ENCODE data around the gene PSMA3. TPM values are rescaled to one million over a fixed set of nuclear protein-coding genes. Genes with fewer than 3 reads are reported as not detected.
A peak's percentile ranks its signal among the peaks of the same experiment; 100 is the strongest.

Gene PSMA3
- total and polyA plus RNA-seq, 2 experiments from 2014 or later: 54.0 to 183 TPM

DNA sequence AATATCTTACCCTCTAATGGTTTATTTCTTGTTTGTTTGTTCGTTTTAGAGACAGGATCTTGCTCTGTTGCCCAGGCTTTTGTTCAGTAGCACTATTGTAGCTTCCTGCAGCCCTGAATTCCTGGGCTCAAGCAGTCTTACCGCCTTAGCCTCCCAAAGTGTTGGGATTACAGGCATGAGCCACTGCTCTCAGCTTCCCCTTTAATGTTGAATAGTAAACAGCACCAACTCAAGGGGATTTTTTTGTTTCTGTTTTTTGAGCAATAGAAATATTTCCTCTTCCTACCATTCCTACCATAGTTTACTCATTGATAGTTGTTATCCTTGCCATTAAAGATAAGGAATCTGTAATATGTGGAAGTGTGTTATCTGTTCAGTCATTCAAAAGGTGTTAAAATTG lies 64.4 kb downstream of the PSMA3 start:
- in situ Hi-C loops (cut with MboI): no loop called here
- Histone ChIP-seq H3K9ac (no peak overlapping the region), H3K27me3 (replicated peaks; ENCODE audit: insufficient read depth) (no peaks in the 10 kb centered on the region), H2AFZ (no peak overlapping the region), H3K9me2 (ENCODE audit: insufficient read depth) (no peaks in the 10 kb centered on the region), H4K20me1 (ENCODE audit: insufficient read depth) (no peaks in the 10 kb centered on the region), H3K79me2 (ENCODE audit: insufficient read depth) (peaks cover 50% of the 10 kb centered on the region), H3F3A (ENCODE audit: insufficient read depth) (0 out of 2 replicates have a peak, but pooled peaks cover 4% of the 10 kb centered on the region), H3K4me3 (no peak overlapping the region), H3K27ac (no peak overlapping the region), H3K4me1 (ENCODE audit: insufficient read depth) (peaks cover 7% of the 10 kb centered on the region; the same call in 1 of the 2 replicates), H3K4me2 (ENCODE audit: unreplicated experiment) (no peak overlapping the region), H3K9me3 (ENCODE audit: low read depth) (no peaks in the 10 kb centered on the region), H3K36me3 (ENCODE audit: low read depth) (peaks cover 40% of the 10 kb centered on the region)
- TF ChIP-seq EZH2 (IDR thresholded peaks at IDR 0.05; ENCODE audit: insufficient read depth, poor library complexity, severe bottlenecking): no peak
- no peak for TF ChIP-seq EZH2phosphoT487 (IDR thresholded peaks at IDR 0.05; ENCODE audit: insufficient read depth, low read depth)
- WGBS, 2 experiments (ENCODE audit: low coverage in 1 of 2, low lambda C conversion rate in 2 of 2, missing lambda C conversion rate in 2 of 2): 96 to 100% methylated on average over 2 of the region's 2 CpGs
- no peak for DNase-seq

- Histone ChIP-seq H3K27me3 (replicated peaks; ENCODE audit: insufficient read depth) (no peaks in the 10 kb centered on the region), H3K9me3 (ENCODE audit: low read depth) (no peaks in the 10 kb centered on the region), H3F3A (ENCODE audit: insufficient read depth) (no peaks in the 10 kb centered on the region), H3K9ac (no peak overlapping the region), H3K9me2 (ENCODE audit: insufficient read depth) (no peaks in the 10 kb centered on the region), H3K36me3 (ENCODE audit: low read depth) (peaks cover 22% of the 10 kb centered on the region), H3K4me2 (ENCODE audit: unreplicated experiment) (no peak overlapping the region), H3K4me1 (ENCODE audit: insufficient read depth) (peaks cover 8% of the 10 kb centered on the region; the same call in 1 of the 2 replicates), H3K27ac (no peak overlapping the region), H4K20me1 (ENCODE audit: insufficient read depth) (no peaks in the 10 kb centered on the region), H2AFZ (no peak overlapping the region), H3K79me2 (ENCODE audit: insufficient read depth) (peaks cover 8% of the 10 kb centered on the region; the same call in 1 of the 2 replicates), H3K4me3 (no peak overlapping the region)
- no peak for TF ChIP-seq EZH2 (IDR thresholded peaks at IDR 0.05; ENCODE audit: insufficient read depth, poor library complexity, severe bottlenecking)
- no peak for TF ChIP-seq EZH2phosphoT487 (IDR thresholded peaks at IDR 0.05; ENCODE audit: insufficient read depth, low read depth)
- no peak for DNase-seq
- in situ Hi-C loops (cut with MboI): no loop called here
- WGBS, 2 experiments (ENCODE audit: low coverage in 1 of 2, low lambda C conversion rate in 2 of 2, missing lambda C conversion rate in 2 of 2): 91 to 95% methylated on average over 1 of the region's 1 CpG
These were observed 69.1 kb downstream of the PSMA3 start for GRCh38 chr14:58313699-58314098.

DNA sequence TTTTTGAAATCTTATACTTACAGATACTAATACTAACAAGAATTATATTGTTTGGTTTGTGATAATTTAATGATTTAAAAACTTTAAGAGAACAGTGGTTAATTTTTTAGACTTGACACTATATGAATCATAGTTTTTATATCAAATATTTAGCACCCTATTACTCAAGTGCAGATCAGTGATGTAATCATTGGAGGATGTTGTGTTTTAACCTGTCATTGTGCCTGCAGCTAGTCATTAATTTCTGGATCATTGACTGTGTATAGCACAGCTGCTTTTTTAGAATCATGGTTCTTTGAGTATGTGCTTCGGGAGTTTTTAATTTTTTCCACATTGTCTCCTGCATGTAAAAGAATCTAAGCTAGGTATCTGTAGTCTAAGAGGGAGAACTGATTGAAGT lies 71.0 kb downstream of the PSMA3 start:
- peak; percentile 43 for DNase-seq
- H3K4me1 ChIP-seq (ENCODE audit: insufficient read depth): peaks cover 8% of the 10 kb centered on the region; the same call in 1 of the 2 replicates
- in situ Hi-C loops (cut with MboI): no loop called here
- H4K20me1 ChIP-seq (ENCODE audit: insufficient read depth): no peaks in the 10 kb centered on the region
- H3K9me2 ChIP-seq (ENCODE audit: insufficient read depth): no peaks in the 10 kb centered on the region
- no peak overlapping the region for H3K27ac ChIP-seq
- no peak overlapping the region for H2AFZ ChIP-seq
- 48 to 55% methylated on average over 1 of the region's 1 CpG for WGBS, 2 experiments (ENCODE audit: low coverage in 1 of 2, low lambda C conversion rate in 2 of 2, missing lambda C conversion rate in 2 of 2)
- H3K36me3 ChIP-seq (ENCODE audit: low read depth): peaks cover 21% of the 10 kb centered on the region
- H3K4me3 ChIP-seq: no peak overlapping the region
- no peaks in the 10 kb centered on the region for H3F3A ChIP-seq (ENCODE audit: insufficient read depth)
- H3K9me3 ChIP-seq (ENCODE audit: low read depth): no peaks in the 10 kb centered on the region
- H3K79me2 ChIP-seq (ENCODE audit: insufficient read depth): no peaks in the 10 kb centered on the region
- no peaks in the 10 kb centered on the region for H3K27me3 ChIP-seq (replicated peaks; ENCODE audit: insufficient read depth)
- no peak overlapping the region for H3K4me2 ChIP-seq (ENCODE audit: unreplicated experiment)
- no peak for TF ChIP-seq EZH2 (IDR thresholded peaks at IDR 0.05; ENCODE audit: insufficient read depth, poor library complexity, severe bottlenecking)
- no peak for TF ChIP-seq EZH2phosphoT487 (IDR thresholded peaks at IDR 0.05; ENCODE audit: insufficient read depth, low read depth)
- H3K9ac ChIP-seq: no peak overlapping the region

Small RNA genes lying within 50 kb of the gene (small RNA-seq; reads per million reads assigned to genes)
- gene RNU6-341P (ENCODE audit: low read depth, low replicate concordance): not detected

Other genes with a start within 250 kb of the PSMA3 start
- gene ARMH4, start 92.6 kb upstream of the PSMA3 start, total RNA-seq (2014; rRNA removed; shearing (Covaris generic)): 2.9 and 3.3 TPM in 2 replicates
- 6.5 and 8.7 TPM in 2 replicates for gene ARMH4, start 92.6 kb upstream of the PSMA3 start, polyA plus RNA-seq (2016; fragmentation: Nextera tagmentation; extraction: Ambion mirVana)
- 69.9 and 99.1 TPM in 2 replicates for gene ACTR10, start 44.7 kb upstream of the PSMA3 start, total RNA-seq (2014; rRNA removed; shearing (Covaris generic))
- 188 and 210 TPM in 2 replicates for gene ACTR10, start 44.7 kb upstream of the PSMA3 start, polyA plus RNA-seq (2016; fragmentation: Nextera tagmentation; extraction: Ambion mirVana)
- 3.2 and 5.7 TPM in 2 replicates for gene ARID4A, start 53.7 kb downstream of the PSMA3 start, total RNA-seq (2014; rRNA removed; shearing (Covaris generic))
- 13.7 and 17.3 TPM in 2 replicates for gene ARID4A, start 53.7 kb downstream of the PSMA3 start, polyA plus RNA-seq (2016; fragmentation: Nextera tagmentation; extraction: Ambion mirVana)
- not detected in 2 replicates for gene TOMM20L, start 151.1 kb downstream of the PSMA3 start, total RNA-seq (2014; rRNA removed; shearing (Covaris generic))
- not detected in 2 replicates for gene TOMM20L, start 151.1 kb downstream of the PSMA3 start, polyA plus RNA-seq (2016; fragmentation: Nextera tagmentation; extraction: Ambion mirVana)
- gene TIMM9, start 182.7 kb downstream of the PSMA3 start, total RNA-seq (2014; rRNA removed; shearing (Covaris generic)): 39.4 and 108 TPM in 2 replicates
- gene TIMM9, start 182.7 kb downstream of the PSMA3 start, polyA plus RNA-seq (2016; fragmentation: Nextera tagmentation; extraction: Ambion mirVana): 66.1 and 69.1 TPM in 2 replicates
- gene KIAA0586, start 182.9 kb downstream of the PSMA3 start, total RNA-seq (2014; rRNA removed; shearing (Covaris generic)): 13.2 and 16.8 TPM in 2 replicates
- gene KIAA0586, start 182.9 kb downstream of the PSMA3 start, polyA plus RNA-seq (2016; fragmentation: Nextera tagmentation; extraction: Ambion mirVana): 9.5 and 10.5 TPM in 2 replicates

All from GM23248 (cell line).